ENCODE measurements around the gene ECHS1. TPM values are rescaled to one million over a fixed set of nuclear protein-coding genes. Genes with fewer than 3 reads are reported as not detected.
"Not testable (repeated sequence)": the region's sequence is repeated elsewhere in the genome, so short reads cannot be mapped to it uniquely, and the experiment has no call there.

ECHS1 gene
- total RNA-seq, 1 donor from 2014 or later: 69.8 TPM

DNA sequence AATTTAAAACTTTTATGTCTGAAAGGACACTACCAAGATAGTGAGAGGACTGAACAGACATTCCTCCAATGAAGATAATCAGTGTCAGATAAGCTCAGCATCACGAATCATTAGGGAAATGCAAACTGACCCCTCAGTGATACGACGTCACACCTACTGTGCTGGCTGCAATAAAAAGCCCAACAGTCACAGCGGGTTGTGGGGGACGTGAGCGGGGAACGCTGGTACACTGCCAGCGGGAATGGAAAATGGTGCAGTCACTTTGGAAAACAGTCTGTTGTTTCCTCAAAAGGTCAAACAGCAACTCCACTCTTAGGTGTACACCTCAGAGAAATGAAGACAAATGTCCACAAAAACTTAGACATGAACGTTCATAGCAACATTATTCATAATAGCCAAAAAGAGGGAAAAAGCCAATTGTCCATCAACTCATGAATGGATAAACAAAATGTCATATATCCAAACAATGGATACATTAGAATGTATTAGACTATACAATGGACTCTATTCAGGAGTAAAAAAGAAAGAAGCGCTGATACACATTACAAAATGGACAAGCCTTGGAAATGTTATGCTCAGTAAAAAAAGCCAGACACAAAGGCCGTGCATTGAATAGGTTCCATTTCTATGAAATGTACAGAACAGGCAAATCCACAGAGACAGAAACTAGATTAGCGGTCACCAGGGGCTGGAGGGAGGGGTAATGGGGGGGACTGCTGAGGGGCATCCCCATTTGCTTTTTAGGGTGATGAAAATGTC, 2.4 kb upstream of the ECHS1 start:
- Mint-ChIP-seq H3K36me3 (peaks cover under 1% of the 10 kb centered on the region), H3K27ac (no peak overlapping the region)

DNA sequence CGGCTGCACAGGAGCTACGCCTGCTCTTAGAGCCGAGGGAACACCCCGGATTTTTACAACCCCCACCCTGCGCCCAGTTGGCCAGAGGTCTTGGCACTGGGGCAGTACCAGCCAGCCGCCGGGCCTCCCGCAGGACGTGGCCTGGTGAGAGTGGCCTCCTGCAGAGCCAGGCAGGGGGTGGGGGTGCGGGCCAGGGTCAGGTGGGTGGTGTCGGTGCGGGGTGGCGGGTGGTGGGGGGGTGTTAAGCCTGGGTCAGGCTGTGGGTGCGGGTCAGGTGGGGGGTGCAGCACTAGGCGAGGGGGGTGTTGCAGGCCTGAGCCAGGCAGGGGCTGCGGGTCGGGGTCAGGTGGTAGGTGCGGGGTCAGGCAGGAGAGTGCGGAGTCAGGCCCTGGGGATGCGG, 647 bp downstream of the ECHS1 start:
- Mint-ChIP-seq H3K9me3 (no peaks in the 10 kb centered on the region), H3K36me3 (peaks cover 11% of the 10 kb centered on the region), H3K4me1 (peaks cover 6% of the 10 kb centered on the region), H3K4me3 (peak overlapping the region; percentile 71), H3K27ac (no peak overlapping the region), H3K27me3 (ENCODE audit: low read depth) (peaks cover 13% of the 10 kb centered on the region)
- no peak for DNase-seq (ENCODE audit: low spot score in 2 of 2, unreplicated experiment in 2 of 2)
- TF ChIP-seq, protein P1, sequence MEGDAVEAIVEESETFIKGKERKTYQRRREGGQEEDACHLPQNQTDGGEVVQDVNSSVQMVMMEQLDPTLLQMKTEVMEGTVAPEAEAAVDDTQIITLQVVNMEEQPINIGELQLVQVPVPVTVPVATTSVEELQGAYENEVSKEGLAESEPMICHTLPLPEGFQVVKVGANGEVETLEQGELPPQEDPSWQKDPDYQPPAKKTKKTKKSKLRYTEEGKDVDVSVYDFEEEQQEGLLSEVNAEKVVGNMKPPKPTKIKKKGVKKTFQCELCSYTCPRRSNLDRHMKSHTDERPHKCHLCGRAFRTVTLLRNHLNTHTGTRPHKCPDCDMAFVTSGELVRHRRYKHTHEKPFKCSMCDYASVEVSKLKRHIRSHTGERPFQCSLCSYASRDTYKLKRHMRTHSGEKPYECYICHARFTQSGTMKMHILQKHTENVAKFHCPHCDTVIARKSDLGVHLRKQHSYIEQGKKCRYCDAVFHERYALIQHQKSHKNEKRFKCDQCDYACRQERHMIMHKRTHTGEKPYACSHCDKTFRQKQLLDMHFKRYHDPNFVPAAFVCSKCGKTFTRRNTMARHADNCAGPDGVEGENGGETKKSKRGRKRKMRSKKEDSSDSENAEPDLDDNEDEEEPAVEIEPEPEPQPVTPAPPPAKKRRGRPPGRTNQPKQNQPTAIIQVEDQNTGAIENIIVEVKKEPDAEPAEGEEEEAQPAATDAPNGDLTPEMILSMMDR (IDR thresholded peaks at IDR 0.05; ENCODE audit: unreplicated experiment): no peak

More for the DNA sequence above, 2.4 kb upstream of the ECHS1 start:
- Mint-ChIP-seq H3K4me1 (peaks cover 6% of the 10 kb centered on the region), H3K4me3 (peak overlapping the region; percentile 45), H3K9me3 (no peaks in the 10 kb centered on the region), H3K27me3 (ENCODE audit: low read depth) (peaks cover 13% of the 10 kb centered on the region)
- DNase-seq (ENCODE audit: low spot score in 2 of 2, unreplicated experiment in 2 of 2): no peak
- TF ChIP-seq, protein P1 (IDR thresholded peaks at IDR 0.05; ENCODE audit: unreplicated experiment): no peak

DNA sequence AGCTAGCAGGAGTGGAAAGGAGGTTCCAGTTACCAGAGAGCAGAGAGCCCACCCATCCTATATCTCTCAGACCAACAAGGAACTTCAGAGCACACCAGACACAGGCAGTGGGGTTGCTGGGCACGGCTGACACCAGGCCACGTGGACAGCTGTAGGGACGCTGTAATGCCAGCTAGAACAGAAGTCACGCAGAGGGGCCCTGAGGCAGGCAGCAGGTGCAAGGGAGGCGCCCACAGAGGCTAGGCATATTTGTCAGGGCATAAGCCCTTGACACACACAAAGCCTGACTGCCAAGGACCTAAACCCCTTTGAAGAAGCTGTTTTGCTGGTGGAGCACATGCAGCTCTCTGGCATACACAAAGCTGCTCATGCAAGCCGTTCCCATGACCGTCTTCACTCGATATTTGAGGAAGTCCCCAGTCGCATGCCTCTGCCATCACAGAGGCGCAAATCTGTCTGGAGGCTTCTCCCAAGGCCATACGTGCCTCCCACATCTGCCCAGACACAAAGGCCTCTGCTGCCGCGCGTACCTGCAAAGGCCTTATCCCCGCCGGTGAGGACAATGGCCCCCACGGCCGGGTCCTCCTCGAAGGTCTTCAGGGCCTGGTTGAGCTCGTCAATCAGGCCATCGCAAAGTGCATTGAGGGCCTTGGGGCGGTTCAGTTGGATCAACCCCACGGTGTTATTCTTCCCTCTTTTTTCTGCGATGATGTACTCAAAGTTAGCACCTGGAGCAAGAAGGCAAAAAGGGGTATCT, 2.9 kb downstream of the ECHS1 start:
- H3K27me3 Mint-ChIP-seq (ENCODE audit: low read depth): peaks cover 1% of the 10 kb centered on the region
- H3K4me1 Mint-ChIP-seq: peaks cover 6% of the 10 kb centered on the region
- DNase-seq (ENCODE audit: low spot score in 2 of 2, unreplicated experiment in 2 of 2): no peak
- no peak overlapping the region for H3K27ac Mint-ChIP-seq
- H3K4me3 Mint-ChIP-seq: no peak overlapping the region
- TF ChIP-seq, protein P1 (IDR thresholded peaks at IDR 0.05; ENCODE audit: unreplicated experiment): no peak
- H3K9me3 Mint-ChIP-seq: no peaks in the 10 kb centered on the region
- peaks cover 12% of the 10 kb centered on the region for H3K36me3 Mint-ChIP-seq

DNA sequence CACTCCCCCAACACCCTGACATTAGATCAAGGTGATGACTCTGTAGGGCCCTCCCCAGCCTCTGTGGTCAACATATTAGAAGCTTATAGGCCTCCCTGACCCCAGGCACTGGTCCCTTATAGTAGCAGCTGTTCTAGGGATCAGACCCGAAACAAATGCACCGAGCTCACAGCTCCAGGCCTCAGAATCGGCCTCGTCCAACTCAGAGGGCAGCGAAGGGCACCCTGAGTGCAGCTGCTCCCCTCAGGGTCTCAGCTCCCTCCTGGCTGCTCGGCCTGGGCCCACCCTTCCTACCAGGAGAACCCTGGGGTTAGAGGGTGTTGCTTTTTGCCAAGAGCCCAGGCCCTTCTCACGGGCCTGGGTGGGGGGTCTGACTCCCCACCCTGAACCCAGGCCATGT, 5.0 kb downstream of the ECHS1 start:
- Mint-ChIP-seq H3K27me3 (ENCODE audit: low read depth) (no peaks in the 10 kb centered on the region), H3K9me3 (no peaks in the 10 kb centered on the region), H3K4me1 (peaks cover 10% of the 10 kb centered on the region), H3K4me3 (no peak overlapping the region), H3K36me3 (peaks cover 19% of the 10 kb centered on the region), H3K27ac (no peak overlapping the region)
- DNase-seq (ENCODE audit: low spot score in 2 of 2, unreplicated experiment in 2 of 2): no peak
- TF ChIP-seq, protein P1 (IDR thresholded peaks at IDR 0.05; ENCODE audit: unreplicated experiment): no peak

DNA sequence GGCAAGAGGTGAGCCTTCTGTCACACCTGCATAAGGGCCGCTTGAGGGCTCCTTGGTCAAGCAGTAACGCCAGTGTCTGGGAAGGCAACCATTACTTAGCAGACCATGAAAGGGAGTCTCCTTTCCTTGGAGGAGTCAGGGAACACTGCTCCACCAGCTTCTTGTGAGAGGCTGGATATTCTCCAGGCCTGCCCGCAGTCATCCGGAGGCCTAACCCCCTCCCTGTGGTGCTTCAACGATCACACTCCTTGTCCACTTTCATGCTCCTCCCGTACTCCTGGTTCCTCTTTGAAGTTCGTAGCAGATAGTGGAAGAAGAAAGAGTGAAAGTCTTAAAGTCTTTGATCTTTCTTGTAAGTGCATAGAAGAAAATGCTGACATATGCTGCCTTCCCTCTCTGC, 5.7 kb downstream of the ECHS1 start:
- not testable (repeated sequence) for H3K4me3 Mint-ChIP-seq; H3K27me3 Mint-ChIP-seq (ENCODE audit: low read depth); H3K4me1 Mint-ChIP-seq; H3K27ac Mint-ChIP-seq; DNase-seq (ENCODE audit: low spot score in 2 of 2, unreplicated experiment in 2 of 2); H3K9me3 Mint-ChIP-seq
- H3K36me3 Mint-ChIP-seq: peaks cover 19% of the 10 kb centered on the region

DNA sequence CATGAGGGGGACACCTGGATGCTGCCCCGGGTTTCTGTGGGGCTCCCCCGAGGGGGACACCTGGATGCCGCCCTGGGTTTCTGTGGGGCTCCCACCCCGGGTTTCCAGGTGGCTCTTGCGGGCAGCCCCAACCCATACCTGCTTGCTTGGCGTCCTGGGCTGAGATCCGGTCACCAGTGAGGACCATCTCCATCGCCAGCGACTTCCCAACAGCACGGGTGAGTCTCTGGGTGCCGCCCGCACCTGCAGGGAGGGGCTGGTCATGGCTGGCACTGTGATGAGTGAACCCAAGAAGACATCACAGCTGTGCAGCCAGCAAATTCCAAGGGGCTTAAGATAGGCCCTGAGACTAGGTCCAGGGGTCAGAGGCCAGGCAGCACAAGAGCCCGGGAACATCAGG, 6.4 kb downstream of the ECHS1 start:
- no peak for DNase-seq (ENCODE audit: low spot score in 2 of 2, unreplicated experiment in 2 of 2)
- peaks cover 5% of the 10 kb centered on the region for H3K4me1 Mint-ChIP-seq
- H3K27ac Mint-ChIP-seq: no peak overlapping the region
- H3K9me3 Mint-ChIP-seq: no peaks in the 10 kb centered on the region
- no peaks in the 10 kb centered on the region for H3K27me3 Mint-ChIP-seq (ENCODE audit: low read depth)
- no peak overlapping the region for H3K4me3 Mint-ChIP-seq
- H3K36me3 Mint-ChIP-seq: peaks cover 25% of the 10 kb centered on the region
- TF ChIP-seq, protein P1 (IDR thresholded peaks at IDR 0.05; ENCODE audit: unreplicated experiment): no peak

Data from mesothelial cell of epicardium (in vitro differentiated cells).